Urinary bladder (tissue), 4 donors: Measurements from ENCODE around the gene GPR3. TPM values are rescaled to one million over a fixed set of nuclear protein-coding genes. Genes with fewer than 3 reads are reported as not detected.
"Not testable (repeated sequence)": the region's sequence is repeated elsewhere in the genome, so short reads cannot be mapped to it uniquely, and the experiment has no call there.

Experiments used
- DNase-seq: peaks from one replicate; pipeline ENCODE4 v3.0.0-alpha.2; 2015; ENCODE audit errors: extremely low spot score
- H3K27ac ChIP-seq: one replicate; pipeline ENCODE4 v1.5.1; 2013; ENCODE audit warnings: low read depth, mild to moderate bottlenecking, moderate library complexity
- H3K36me3 ChIP-seq: one replicate; pipeline ENCODE4 v1.6.1; 2013; ENCODE audit warnings: mild to moderate bottlenecking, moderate library complexity; ENCODE audit not compliant: insufficient read depth
- H3K4me1 ChIP-seq: one replicate; pipeline ENCODE4 v1.6.1; 2013; ENCODE audit warnings: mild to moderate bottlenecking, moderate library complexity; ENCODE audit not compliant: insufficient read depth
- H3K4me3 ChIP-seq: one replicate; pipeline ENCODE4 v1.5.1; 2013; ENCODE audit warnings: low read depth, low read length
- WGBS: extraction: QIAGEN DNeasy Blood & Tissue Kit; methylation state at CpG from one replicate; pipeline ENCODE4 v1.1.7; 2013; 5-methylcytosine and 5-hydroxymethylcytosine counted together
- polyA plus RNA-seq: library from polyadenylated mRNA; stranded (reverse); fragments of 200-250 nt; gene quantifications from one replicate; pipeline ENCODE4 v1.2.3, GENCODE V29; 2013
- total RNA-seq: library from RNA; depleted of rRNA; stranded (reverse); fragments of >200 nt; gene quantifications from one replicate; pipeline ENCODE4 v1.2.3, GENCODE V29; 2014
- donor health status: healthy with polysubstance abuse.
- donor health status: healthy.

Gene GPR3
- total and polyA plus RNA-seq, 2 donors: 0.16 to 1.8 TPM

- H3K27ac ChIP-seq: no peak overlapping the region
- H3K4me1 ChIP-seq: no peaks in the 10 kb centered on the region
- no peaks in the 10 kb centered on the region for H3K36me3 ChIP-seq
- WGBS: 88% methylated on average over 4 of the region's 4 CpGs
- no peak for DNase-seq
- no peak overlapping the region for H3K4me3 ChIP-seq
Observed at GRCh38 chr1:27380224-27380623, 12.2 kb upstream of the GPR3 start.

GRCh38 chr1:27380766-27381733 lies 11.4 kb upstream of the GPR3 start:
- Histone ChIP-seq H3K4me1 (no peaks in the 10 kb centered on the region), H3K4me3 (no peak overlapping the region), H3K36me3 (no peaks in the 10 kb centered on the region), H3K27ac (no peak overlapping the region)
- no peak for DNase-seq
- 84% methylated on average over 12 of the region's 12 CpGs for WGBS

GRCh38 chr1:27381969-27382762 lies 10.3 kb upstream of the GPR3 start:
- WGBS: 77% methylated on average over 18 of the region's 18 CpGs
- H3K27ac ChIP-seq: no peak overlapping the region
- DNase-seq: no peak
- no peaks in the 10 kb centered on the region for H3K36me3 ChIP-seq
- H3K4me1 ChIP-seq: no peaks in the 10 kb centered on the region
- no peak overlapping the region for H3K4me3 ChIP-seq

- Histone ChIP-seq H3K4me1 (no peaks in the 10 kb centered on the region), H3K4me3 (no peak within 1 kb of the TSS), H3K27ac (no peak within 1 kb of the TSS), H3K36me3 (no peaks in the 10 kb centered on the region)
- DNase-seq: no peak
- 15% methylated on average over 43 of the region's 43 CpGs for WGBS
Observed at GRCh38 chr1:27383039-27383605, 9.3 kb upstream of the GPR3 start, which contains the start of gene CD164L2. TSS of gene CD164L2 (minus strand) at chr1:27383333. CDS start at chr1:27383239, 94 bp downstream.

GRCh38 chr1:27383661-27384060 lies 8.8 kb upstream of the GPR3 start:
- Histone ChIP-seq H3K4me1 (no peaks in the 10 kb centered on the region), H3K36me3 (no peaks in the 10 kb centered on the region), H3K27ac (no peak overlapping the region), H3K4me3 (no peak overlapping the region)
- DNase-seq: no peak
- WGBS: 86% methylated on average over 13 of the region's 13 CpGs

- 86% methylated on average over 3 of the region's 3 CpGs for WGBS
- H3K27ac ChIP-seq, H3K36me3 ChIP-seq, H3K4me3 ChIP-seq, H3K4me1 ChIP-seq, DNase-seq: not testable (repeated sequence)
Observed at GRCh38 chr1:27384797-27385196, 7.6 kb upstream of the GPR3 start.

GRCh38 chr1:27388337-27389005 lies 4.0 kb upstream of the GPR3 start:
- no peaks in the 10 kb centered on the region for H3K4me1 ChIP-seq
- H3K4me3 ChIP-seq: no peak overlapping the region
- 44% methylated on average over 5 of the region's 5 CpGs for WGBS

GRCh38 chr1:27391511-27392095 lies 819 bp upstream of the GPR3 start:
- no peak for DNase-seq
- Histone ChIP-seq H3K36me3 (no peaks in the 10 kb centered on the region), H3K4me1 (no peaks in the 10 kb centered on the region), H3K4me3 (peak overlapping the region; percentile 42), H3K27ac (no peak overlapping the region)
- 6% methylated on average over 13 of the region's 13 CpGs for WGBS

More at GRCh38 chr1:27388337-27389005, 4.0 kb upstream of the GPR3 start:
- DNase-seq: no peak
- Histone ChIP-seq H3K36me3 (no peaks in the 10 kb centered on the region), H3K27ac (no peak overlapping the region)

GRCh38 chr1:27392778-27393635 lies 585 bp downstream of the GPR3 start:
- H3K27ac ChIP-seq: no peak overlapping the region

GRCh38 chr1:27393641-27394281 lies 1.3 kb downstream of the GPR3 start:
- DNase-seq: no peak
- WGBS: 96% methylated on average over 18 of the region's 18 CpGs
- Histone ChIP-seq H3K27ac (no peak overlapping the region), H3K4me1 (no peaks in the 10 kb centered on the region), H3K4me3 (no peak overlapping the region), H3K36me3 (no peaks in the 10 kb centered on the region)

More at GRCh38 chr1:27392778-27393635, 585 bp downstream of the GPR3 start:
- WGBS: 35% methylated on average over 30 of the region's 30 CpGs
- Histone ChIP-seq H3K4me3 (peak overlapping the region; percentile 42), H3K4me1 (no peaks in the 10 kb centered on the region), H3K36me3 (no peaks in the 10 kb centered on the region)
- DNase-seq: no peak

GRCh38 chr1:27394282-27394658 lies 1.8 kb downstream of the GPR3 start:
- H3K4me3 ChIP-seq: no peak overlapping the region
- 98% methylated on average over 9 of the region's 9 CpGs for WGBS
- H3K27ac ChIP-seq: no peak overlapping the region
- no peaks in the 10 kb centered on the region for H3K36me3 ChIP-seq
- DNase-seq: no peak
- H3K4me1 ChIP-seq: no peaks in the 10 kb centered on the region

GRCh38 chr1:27394925-27395324 lies 2.5 kb downstream of the GPR3 start:
- 73% methylated on average over 1 of the region's 1 CpG for WGBS
- no peak overlapping the region for H3K27ac ChIP-seq
- H3K36me3 ChIP-seq: no peaks in the 10 kb centered on the region
- H3K4me3 ChIP-seq: no peak overlapping the region
- no peaks in the 10 kb centered on the region for H3K4me1 ChIP-seq
- no peak for DNase-seq
